Astrocyte of the cerebellum (primary cell): ENCODE data around the gene TMC6.

Experiments
- DNase-seq: peaks from one replicate; pipeline ENCODE4 v3.0.0-alpha.2; 2011; ENCODE audit warnings: low read depth
- H3K4me3 ChIP-seq: 2 replicates; pipeline ENCODE4 v1.5.1; 2011; ENCODE audit warnings: mild to moderate bottlenecking, low read depth, low read length, moderate library complexity
- in situ Hi-C: cut with HindIII; loops from 2 replicates; pipeline ENCODE4 v1.10.0; 2017; ENCODE audit warnings: low sequenced_read_pairs
- TF ChIP-seq, protein P1 (sequence below): IDR thresholded peaks from 2 replicates; pipeline ENCODE4 v1.5.1; 2012; ENCODE audit warnings: low read length, low read depth, moderate library complexity, mild to moderate bottlenecking; ENCODE audit errors: missing control alignments

Gene TMC6

DNA sequence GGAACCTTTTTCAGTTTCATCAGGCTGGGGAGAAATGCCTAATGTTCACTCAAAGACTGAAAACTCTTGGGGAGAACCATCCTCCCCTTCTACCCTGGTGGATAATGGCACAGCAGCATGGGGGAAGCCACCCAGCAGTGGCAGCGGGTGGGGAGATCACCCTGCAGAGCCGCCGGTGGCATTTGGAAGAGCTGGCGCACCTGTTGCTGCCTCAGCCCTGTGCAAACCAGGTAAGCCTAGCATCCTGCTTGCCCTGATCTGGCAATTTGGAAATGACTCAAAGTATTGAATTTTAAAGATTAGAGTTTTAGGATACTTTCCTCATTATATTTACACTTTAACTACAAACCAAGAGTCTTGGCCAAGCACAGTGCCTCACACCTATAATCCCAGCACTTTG lies 63.8 kb downstream of the TMC6 start:
- TF ChIP-seq, protein P1, sequence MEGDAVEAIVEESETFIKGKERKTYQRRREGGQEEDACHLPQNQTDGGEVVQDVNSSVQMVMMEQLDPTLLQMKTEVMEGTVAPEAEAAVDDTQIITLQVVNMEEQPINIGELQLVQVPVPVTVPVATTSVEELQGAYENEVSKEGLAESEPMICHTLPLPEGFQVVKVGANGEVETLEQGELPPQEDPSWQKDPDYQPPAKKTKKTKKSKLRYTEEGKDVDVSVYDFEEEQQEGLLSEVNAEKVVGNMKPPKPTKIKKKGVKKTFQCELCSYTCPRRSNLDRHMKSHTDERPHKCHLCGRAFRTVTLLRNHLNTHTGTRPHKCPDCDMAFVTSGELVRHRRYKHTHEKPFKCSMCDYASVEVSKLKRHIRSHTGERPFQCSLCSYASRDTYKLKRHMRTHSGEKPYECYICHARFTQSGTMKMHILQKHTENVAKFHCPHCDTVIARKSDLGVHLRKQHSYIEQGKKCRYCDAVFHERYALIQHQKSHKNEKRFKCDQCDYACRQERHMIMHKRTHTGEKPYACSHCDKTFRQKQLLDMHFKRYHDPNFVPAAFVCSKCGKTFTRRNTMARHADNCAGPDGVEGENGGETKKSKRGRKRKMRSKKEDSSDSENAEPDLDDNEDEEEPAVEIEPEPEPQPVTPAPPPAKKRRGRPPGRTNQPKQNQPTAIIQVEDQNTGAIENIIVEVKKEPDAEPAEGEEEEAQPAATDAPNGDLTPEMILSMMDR, result no peak
- no peak for DNase-seq
- in situ Hi-C loops, result no loop called here
- no peak overlapping the region for H3K4me3 ChIP-seq

DNA sequence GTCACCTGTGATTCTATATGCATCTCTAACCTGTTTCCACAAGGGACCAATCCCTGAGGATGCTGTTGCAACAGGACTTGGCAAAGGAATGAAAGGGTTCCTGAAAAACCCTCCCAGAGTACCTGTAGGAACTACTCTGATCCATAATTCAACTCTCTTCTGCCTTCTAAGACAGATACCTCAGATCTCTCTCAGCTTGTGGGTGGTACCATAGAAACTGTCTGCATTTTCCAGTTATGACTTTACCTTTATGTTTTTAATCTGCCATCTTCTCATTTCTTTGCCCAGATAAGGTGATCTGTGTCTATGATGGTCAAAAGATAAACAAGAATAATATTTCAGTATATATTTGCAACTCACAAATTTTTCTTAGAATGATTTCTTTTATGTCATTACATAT lies 65.1 kb downstream of the TMC6 start:
- no peak overlapping the region for H3K4me3 ChIP-seq
- DNase-seq, result no peak
- TF ChIP-seq, protein P1, result no peak
- in situ Hi-C loops, result no loop called here

DNA sequence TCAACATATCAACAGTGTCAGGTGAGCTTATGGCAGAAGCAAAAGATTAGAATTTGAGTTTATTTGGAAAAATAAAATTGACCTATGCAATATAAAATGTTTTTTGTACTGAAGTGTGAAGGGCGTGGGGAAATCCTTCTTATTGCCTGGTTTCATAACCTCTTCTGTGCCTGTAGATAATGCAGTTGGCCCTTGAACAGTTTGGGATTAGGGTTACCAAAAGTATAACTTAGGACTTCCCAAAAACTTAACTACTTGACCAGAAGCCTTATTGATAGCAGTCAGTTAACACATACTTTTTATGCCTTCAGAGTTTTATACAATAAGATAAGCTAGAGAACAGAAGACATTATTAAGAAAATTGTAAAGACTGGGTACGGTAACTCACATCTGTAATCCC lies 66.0 kb downstream of the TMC6 start:
- no peak for DNase-seq
- TF ChIP-seq, protein P1, result no peak
- in situ Hi-C loops, result no loop called here
- H3K4me3 ChIP-seq, result no peak overlapping the region
